Mesenchymal stem cell (in vitro differentiated cells and primary cell): Measurements from ENCODE around the gene FBL.
"Not testable (repeated sequence)": the region's sequence is repeated elsewhere in the genome, so short reads cannot be mapped to it uniquely, and the experiment has no call there.

Experiments
- DNase-seq: peaks from one replicate; pipeline ENCODE4 v3.0.0-alpha.2; 2013
- H2AFZ ChIP-seq: one replicate; pipeline ENCODE4 v1.6.1; 2013; ENCODE audit warnings: low read depth, mild to moderate bottlenecking, control low read depth, inconsistent platforms, low read length, moderate library complexity
- H2AK5ac ChIP-seq: 2 replicates; pipeline ENCODE4 v1.6.1; 2013; ENCODE audit warnings: low read length, moderate library complexity, mild to moderate bottlenecking, inconsistent platforms; ENCODE audit not compliant: severe bottlenecking
- H2BK120ac ChIP-seq: one replicate; pipeline ENCODE4 v1.6.1; 2013; ENCODE audit warnings: low read depth, mild to moderate bottlenecking, inconsistent platforms, low read length, moderate library complexity
- H2BK12ac ChIP-seq, 2 experiments: one replicate each; pipeline ENCODE4 v1.6.1; 2013; ENCODE audit warnings: inconsistent platforms in 2 of 2, low read length in 2 of 2, mild to moderate bottlenecking in 2 of 2, moderate library complexity in 2 of 2, control low read depth in 1 of 2
- H2BK15ac ChIP-seq: one replicate; pipeline ENCODE4 v1.6.1; 2013; ENCODE audit warnings: mild to moderate bottlenecking, low read depth, inconsistent platforms; ENCODE audit not compliant: poor library complexity, severe bottlenecking
- H2BK5ac ChIP-seq: 2 replicates; pipeline ENCODE4 v1.6.1; 2013; ENCODE audit warnings: low read depth, mild to moderate bottlenecking, low read length, control low read depth, inconsistent platforms; ENCODE audit not compliant: poor library complexity, severe bottlenecking
- H3K14ac ChIP-seq, 2 experiments: one replicate each; pipeline ENCODE4 v1.6.1; 2013; ENCODE audit warnings: inconsistent platforms in 2 of 2, low read length in 2 of 2, control low read depth in 1 of 2, mild to moderate bottlenecking in 1 of 2, moderate library complexity in 1 of 2
- H3K18ac ChIP-seq, 2 experiments: one replicate each; pipeline ENCODE4 v1.6.1; 2013; ENCODE audit warnings: inconsistent platforms in 2 of 2, low read length in 2 of 2, control low read depth in 1 of 2, low read depth in 1 of 2, mild to moderate bottlenecking in 1 of 2
- H3K23ac ChIP-seq, 2 experiments: one replicate each; pipeline ENCODE4 v1.6.1; 2013; ENCODE audit warnings: inconsistent platforms in 2 of 2, low read length in 2 of 2, mild to moderate bottlenecking in 2 of 2, moderate library complexity in 2 of 2, control low read depth in 1 of 2
- H3K27ac ChIP-seq: 2 replicates; pipeline ENCODE4 v1.5.1; 2013; ENCODE audit warnings: mild to moderate bottlenecking, moderate library complexity, low read length, control low read depth, inconsistent platforms; ENCODE audit not compliant: poor library complexity, severe bottlenecking
- H3K27me3 ChIP-seq, 2 experiments: 2 replicates each; pipeline versions ENCODE4 v1.6.1 to v1.7.0; 2013; ENCODE audit warnings: low read length in 2 of 2, mild to moderate bottlenecking in 2 of 2, moderate library complexity in 2 of 2, control low read depth in 1 of 2, inconsistent platforms in 1 of 2; ENCODE audit not compliant: control insufficient read depth in 1 of 2, insufficient read depth in 1 of 2
- H3K36me3 ChIP-seq, 2 experiments: 2 replicates each; pipeline versions ENCODE4 v1.6.1 to v1.7.0; 2013; ENCODE audit warnings: low read length in 2 of 2, control low read depth in 1 of 2, inconsistent platforms in 1 of 2, low read depth in 1 of 2, mild to moderate bottlenecking in 1 of 2; ENCODE audit not compliant: insufficient read depth in 2 of 2, control insufficient read depth in 1 of 2
- H3K4ac ChIP-seq, 2 experiments: one replicate each; pipeline ENCODE4 v1.6.1; 2013; ENCODE audit warnings: inconsistent platforms in 2 of 2, low read length in 2 of 2, mild to moderate bottlenecking in 2 of 2, moderate library complexity in 2 of 2, control low read depth in 1 of 2, low read depth in 1 of 2
- H3K4me1 ChIP-seq: 2 replicates; pipeline ENCODE4 v1.6.1; 2013; ENCODE audit warnings: low read depth, low read length, control low read depth; ENCODE audit not compliant: control insufficient read depth, insufficient read depth
- H3K4me2 ChIP-seq: 2 replicates; pipeline ENCODE4 v1.6.1; 2013; ENCODE audit warnings: low read length, mild to moderate bottlenecking, inconsistent platforms; ENCODE audit not compliant: poor library complexity, severe bottlenecking
- H3K4me3 ChIP-seq, 2 experiments: 2 replicates each; pipeline versions ENCODE4 v1.5.1 to v1.7.0; 2013; ENCODE audit warnings: low read length in 2 of 2, mild to moderate bottlenecking in 2 of 2, control low read depth in 1 of 2, low read depth in 1 of 2; ENCODE audit not compliant: insufficient read depth in 1 of 2
- H3K79me1 ChIP-seq: replicated peaks from 2 replicates; pipeline ENCODE4 v1.6.1; 2013; ENCODE audit warnings: mild to moderate bottlenecking, control low read depth, low read length, inconsistent platforms; ENCODE audit not compliant: poor library complexity, severe bottlenecking
- H3K9ac ChIP-seq: 2 replicates; pipeline ENCODE4 v1.7.0; 2013; ENCODE audit warnings: mild to moderate bottlenecking, low read length, moderate library complexity
- H3K9me3 ChIP-seq: 2 replicates; pipeline ENCODE4 v1.7.0; 2013; ENCODE audit warnings: mild to moderate bottlenecking, low read length; ENCODE audit not compliant: control insufficient read depth
- H4K8ac ChIP-seq: one replicate; pipeline ENCODE4 v1.6.1; 2013; ENCODE audit warnings: inconsistent platforms, mild to moderate bottlenecking, low read length, moderate library complexity
- H4K91ac ChIP-seq: one replicate; pipeline ENCODE4 v1.6.1; 2013; ENCODE audit warnings: mild to moderate bottlenecking, low read length, inconsistent platforms
- WGBS: methylation state at CpG from one replicate; pipeline ENCODE4 v1.1.7; 2013; ENCODE audit warnings: mixed read lengths; 5-methylcytosine and 5-hydroxymethylcytosine counted together

Gene FBL

GRCh38 chr19:39878866-39879265 is 32.7 kb upstream of the FBL start:
- H2BK12ac ChIP-seq, H3K4ac ChIP-seq, H4K8ac ChIP-seq, H3K4me2 ChIP-seq, H3K9me3 ChIP-seq, H2BK15ac ChIP-seq, DNase-seq, H3K23ac ChIP-seq, H3K14ac ChIP-seq, H3K27me3 ChIP-seq, H4K91ac ChIP-seq, H3K27ac ChIP-seq, H3K9ac ChIP-seq, H2BK120ac ChIP-seq, H3K18ac ChIP-seq, H3K4me3 ChIP-seq, H2AK5ac ChIP-seq, H3K36me3 ChIP-seq, H3K79me1 ChIP-seq, H2AFZ ChIP-seq, H3K4me1 ChIP-seq, H2BK5ac ChIP-seq: not testable (repeated sequence)
- 89% methylated on average over 9 of the region's 11 CpGs for WGBS

GRCh38 chr19:39878398-39878797 is 32.2 kb upstream of the FBL start:
- no peak overlapping the region for H2BK15ac ChIP-seq
- no peak overlapping the region for H3K23ac ChIP-seq
- H3K4me1 ChIP-seq = no peaks in the 10 kb centered on the region
- no peak overlapping the region for H4K91ac ChIP-seq
- no peak overlapping the region for H2BK120ac ChIP-seq
- H3K9me3 ChIP-seq = no peaks in the 10 kb centered on the region
- no peak overlapping the region for H3K27ac ChIP-seq
- no peak overlapping the region for H2BK12ac ChIP-seq
- H3K4me3 ChIP-seq = no peak overlapping the region
- no peaks in the 10 kb centered on the region for H3K36me3 ChIP-seq
- no peak overlapping the region for H3K9ac ChIP-seq
- H4K8ac ChIP-seq = no peak overlapping the region
- H2AK5ac ChIP-seq = no peak overlapping the region
- H3K79me1 ChIP-seq = no peaks in the 10 kb centered on the region
- H3K27me3 ChIP-seq = peaks cover 0 to 8% of the 10 kb centered on the region in 2 experiments
- H2AFZ ChIP-seq = no peak overlapping the region
- 97% methylated on average over 1 of the region's 1 CpG for WGBS
- H3K18ac ChIP-seq = no peak overlapping the region
- no peak overlapping the region for H3K14ac ChIP-seq
- H2BK5ac ChIP-seq = no peak overlapping the region
- no peak for DNase-seq
- H3K4ac ChIP-seq = no peak overlapping the region
- no peak overlapping the region for H3K4me2 ChIP-seq

- not testable (repeated sequence) for H3K4me1 ChIP-seq, H3K14ac ChIP-seq, H4K91ac ChIP-seq, H3K23ac ChIP-seq, H3K18ac ChIP-seq, H3K79me1 ChIP-seq, H3K4me3 ChIP-seq, H2BK12ac ChIP-seq, H3K9me3 ChIP-seq, H2AK5ac ChIP-seq, H3K27me3 ChIP-seq, H2BK15ac ChIP-seq, H3K9ac ChIP-seq, H2BK120ac ChIP-seq, H3K36me3 ChIP-seq, DNase-seq, H3K4ac ChIP-seq, H2BK5ac ChIP-seq, H3K27ac ChIP-seq, H4K8ac ChIP-seq, H3K4me2 ChIP-seq, H2AFZ ChIP-seq
- WGBS = 86% methylated on average over 14 of the region's 17 CpGs
These were observed 31.8 kb upstream of the FBL start for GRCh38 chr19:39877982-39878381.

GRCh38 chr19:39877488-39877887 is 31.3 kb upstream of the FBL start:
- H2BK5ac ChIP-seq, H3K27ac ChIP-seq, H2AK5ac ChIP-seq, H2BK120ac ChIP-seq, H3K36me3 ChIP-seq, H3K9me3 ChIP-seq, DNase-seq, H3K4ac ChIP-seq, H3K18ac ChIP-seq, H2AFZ ChIP-seq, H2BK12ac ChIP-seq, H3K9ac ChIP-seq, H4K91ac ChIP-seq, H4K8ac ChIP-seq, H3K14ac ChIP-seq, H3K79me1 ChIP-seq, H3K4me2 ChIP-seq, H3K4me3 ChIP-seq, H3K4me1 ChIP-seq, H3K27me3 ChIP-seq, H2BK15ac ChIP-seq, H3K23ac ChIP-seq: not testable (repeated sequence)
- 50% methylated on average over 1 of the region's 14 CpGs for WGBS
